ENCODE data around the gene ZNF335. TPM values are rescaled to one million over a fixed set of nuclear protein-coding genes. Genes with fewer than 3 reads are reported as not detected.

Gene ZNF335
- total and polyA plus RNA-seq, 2 of the 13 experiments (the other 11 are each of a cell fraction or from before 2014, with no cell fraction given), result 9.7 to 13.7 TPM

DNA sequence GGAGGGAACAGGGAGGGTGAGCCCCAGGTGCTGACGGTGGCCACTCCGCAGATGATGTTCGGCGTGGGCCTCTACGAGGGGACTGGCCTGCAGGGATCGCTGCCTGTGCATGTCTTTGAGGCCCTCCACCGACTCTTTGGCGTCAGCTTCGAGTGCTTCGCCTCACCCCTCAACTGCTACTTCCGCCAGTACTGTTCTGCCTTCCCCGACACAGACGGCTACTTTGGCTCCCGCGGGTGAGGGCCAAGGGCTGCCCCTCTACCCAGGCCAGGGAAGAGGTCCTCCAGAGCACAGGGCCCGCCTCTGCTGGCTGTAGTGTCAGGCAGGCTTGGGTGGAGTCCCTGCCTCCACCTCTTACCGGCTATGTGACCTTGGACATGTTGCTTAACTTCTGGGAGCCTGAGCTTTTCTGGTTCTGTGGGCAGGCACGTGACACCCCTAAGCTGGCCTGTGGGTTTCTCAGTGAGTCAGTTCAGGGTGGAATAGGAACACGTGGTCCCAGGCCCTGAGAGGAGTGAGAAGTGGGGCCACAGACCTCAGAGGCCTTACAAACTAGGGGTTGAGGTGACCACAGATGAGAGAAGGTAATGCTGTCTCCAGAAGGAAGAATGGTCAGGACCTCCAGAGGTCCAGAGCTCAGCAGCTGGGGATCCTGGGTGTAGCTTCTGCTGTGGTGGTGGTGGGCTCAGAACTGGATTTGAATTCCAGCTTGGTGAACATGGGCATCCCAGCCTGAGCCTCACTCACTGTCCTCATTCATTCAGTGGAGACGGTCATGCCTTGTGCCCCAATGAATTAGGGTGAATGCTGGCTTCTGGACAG is 25.6 kb downstream of the ZNF335 start (continued):
- TF ChIP-seq, protein P1, sequence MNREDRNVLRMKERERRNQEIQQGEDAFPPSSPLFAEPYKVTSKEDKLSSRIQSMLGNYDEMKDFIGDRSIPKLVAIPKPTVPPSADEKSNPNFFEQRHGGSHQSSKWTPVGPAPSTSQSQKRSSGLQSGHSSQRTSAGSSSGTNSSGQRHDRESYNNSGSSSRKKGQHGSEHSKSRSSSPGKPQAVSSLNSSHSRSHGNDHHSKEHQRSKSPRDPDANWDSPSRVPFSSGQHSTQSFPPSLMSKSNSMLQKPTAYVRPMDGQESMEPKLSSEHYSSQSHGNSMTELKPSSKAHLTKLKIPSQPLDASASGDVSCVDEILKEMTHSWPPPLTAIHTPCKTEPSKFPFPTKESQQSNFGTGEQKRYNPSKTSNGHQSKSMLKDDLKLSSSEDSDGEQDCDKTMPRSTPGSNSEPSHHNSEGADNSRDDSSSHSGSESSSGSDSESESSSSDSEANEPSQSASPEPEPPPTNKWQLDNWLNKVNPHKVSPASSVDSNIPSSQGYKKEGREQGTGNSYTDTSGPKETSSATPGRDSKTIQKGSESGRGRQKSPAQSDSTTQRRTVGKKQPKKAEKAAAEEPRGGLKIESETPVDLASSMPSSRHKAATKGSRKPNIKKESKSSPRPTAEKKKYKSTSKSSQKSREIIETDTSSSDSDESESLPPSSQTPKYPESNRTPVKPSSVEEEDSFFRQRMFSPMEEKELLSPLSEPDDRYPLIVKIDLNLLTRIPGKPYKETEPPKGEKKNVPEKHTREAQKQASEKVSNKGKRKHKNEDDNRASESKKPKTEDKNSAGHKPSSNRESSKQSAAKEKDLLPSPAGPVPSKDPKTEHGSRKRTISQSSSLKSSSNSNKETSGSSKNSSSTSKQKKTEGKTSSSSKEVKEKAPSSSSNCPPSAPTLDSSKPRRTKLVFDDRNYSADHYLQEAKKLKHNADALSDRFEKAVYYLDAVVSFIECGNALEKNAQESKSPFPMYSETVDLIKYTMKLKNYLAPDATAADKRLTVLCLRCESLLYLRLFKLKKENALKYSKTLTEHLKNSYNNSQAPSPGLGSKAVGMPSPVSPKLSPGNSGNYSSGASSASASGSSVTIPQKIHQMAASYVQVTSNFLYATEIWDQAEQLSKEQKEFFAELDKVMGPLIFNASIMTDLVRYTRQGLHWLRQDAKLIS (CRISPR knock-in tag; IDR thresholded peaks at IDR 0.05), result no peak
- TF ChIP-seq, protein P2, sequence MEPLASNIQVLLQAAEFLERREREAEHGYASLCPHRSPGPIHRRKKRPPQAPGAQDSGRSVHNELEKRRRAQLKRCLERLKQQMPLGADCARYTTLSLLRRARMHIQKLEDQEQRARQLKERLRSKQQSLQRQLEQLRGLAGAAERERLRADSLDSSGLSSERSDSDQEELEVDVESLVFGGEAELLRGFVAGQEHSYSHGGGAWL (CRISPR knock-in tag; IDR thresholded peaks at IDR 0.05), result peak; percentile 78
- peak; percentile 88 for TF ChIP-seq AGO2 (optimal IDR thresholded peaks at IDR 0.05; ENCODE audit: low read depth, low read length)
- TF ChIP-seq SMAD9 (CRISPR knock-in tag; IDR thresholded peaks at IDR 0.05), result 0 out of 2 replicates have a peak, but pooled peaks have one; percentile 52
- peak; percentile 52; the same call in 1 of the 2 replicates for TF ChIP-seq SIX1 (CRISPR knock-in tag; IDR thresholded peaks at IDR 0.05; ENCODE audit: borderline replicate concordance)
- TF ChIP-seq ZEB1 (IDR thresholded peaks at IDR 0.05; ENCODE audit: insufficient replicate concordance, low read depth), result no peak
- no peak for TF ChIP-seq PHB2 (IDR thresholded peaks at IDR 0.05; ENCODE audit: partially characterized antibody)
- TF ChIP-seq NFYB (CRISPR knock-in tag; IDR thresholded peaks at IDR 0.05), result no peak
- TF ChIP-seq, protein P3, sequence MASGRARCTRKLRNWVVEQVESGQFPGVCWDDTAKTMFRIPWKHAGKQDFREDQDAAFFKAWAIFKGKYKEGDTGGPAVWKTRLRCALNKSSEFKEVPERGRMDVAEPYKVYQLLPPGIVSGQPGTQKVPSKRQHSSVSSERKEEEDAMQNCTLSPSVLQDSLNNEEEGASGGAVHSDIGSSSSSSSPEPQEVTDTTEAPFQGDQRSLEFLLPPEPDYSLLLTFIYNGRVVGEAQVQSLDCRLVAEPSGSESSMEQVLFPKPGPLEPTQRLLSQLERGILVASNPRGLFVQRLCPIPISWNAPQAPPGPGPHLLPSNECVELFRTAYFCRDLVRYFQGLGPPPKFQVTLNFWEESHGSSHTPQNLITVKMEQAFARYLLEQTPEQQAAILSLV (CRISPR knock-in tag; IDR thresholded peaks at IDR 0.05; ENCODE audit: borderline replicate concordance), result peak; percentile 71; the same call in 1 of the 2 replicates
- TF ChIP-seq, protein P4, sequence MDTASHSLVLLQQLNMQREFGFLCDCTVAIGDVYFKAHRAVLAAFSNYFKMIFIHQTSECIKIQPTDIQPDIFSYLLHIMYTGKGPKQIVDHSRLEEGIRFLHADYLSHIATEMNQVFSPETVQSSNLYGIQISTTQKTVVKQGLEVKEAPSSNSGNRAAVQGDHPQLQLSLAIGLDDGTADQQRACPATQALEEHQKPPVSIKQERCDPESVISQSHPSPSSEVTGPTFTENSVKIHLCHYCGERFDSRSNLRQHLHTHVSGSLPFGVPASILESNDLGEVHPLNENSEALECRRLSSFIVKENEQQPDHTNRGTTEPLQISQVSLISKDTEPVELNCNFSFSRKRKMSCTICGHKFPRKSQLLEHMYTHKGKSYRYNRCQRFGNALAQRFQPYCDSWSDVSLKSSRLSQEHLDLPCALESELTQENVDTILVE (CRISPR knock-in tag; IDR thresholded peaks at IDR 0.05), result peak; percentile 95
- TF ChIP-seq, protein P5, sequence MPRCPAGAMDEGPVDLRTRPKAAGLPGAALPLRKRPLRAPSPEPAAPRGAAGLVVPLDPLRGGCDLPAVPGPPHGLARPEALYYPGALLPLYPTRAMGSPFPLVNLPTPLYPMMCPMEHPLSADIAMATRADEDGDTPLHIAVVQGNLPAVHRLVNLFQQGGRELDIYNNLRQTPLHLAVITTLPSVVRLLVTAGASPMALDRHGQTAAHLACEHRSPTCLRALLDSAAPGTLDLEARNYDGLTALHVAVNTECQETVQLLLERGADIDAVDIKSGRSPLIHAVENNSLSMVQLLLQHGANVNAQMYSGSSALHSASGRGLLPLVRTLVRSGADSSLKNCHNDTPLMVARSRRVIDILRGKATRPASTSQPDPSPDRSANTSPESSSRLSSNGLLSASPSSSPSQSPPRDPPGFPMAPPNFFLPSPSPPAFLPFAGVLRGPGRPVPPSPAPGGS (CRISPR knock-in tag; IDR thresholded peaks at IDR 0.05), result peak; percentile 97
- TF ChIP-seq PCBP1 (IDR thresholded peaks at IDR 0.05; ENCODE audit: borderline replicate concordance, low read depth, low read length), result no peak
- no peak for TF ChIP-seq EED (CRISPR knock-in tag; IDR thresholded peaks at IDR 0.05)
- TF ChIP-seq GTF2F1 (IDR thresholded peaks at IDR 0.05; ENCODE audit: low read length), result peak; percentile 62; the same call in 1 of the 2 replicates
- TF ChIP-seq XBP1 (CRISPR knock-in tag; IDR thresholded peaks at IDR 0.05), result peak; percentile 73; the same call in 1 of the 2 replicates
- TF ChIP-seq PHF21A (CRISPR knock-in tag; IDR thresholded peaks at IDR 0.05), result peak; percentile 95
- TF ChIP-seq SRF (IDR thresholded peaks at IDR 0.05; ENCODE audit: low read depth, low read length), result no peak
- TF ChIP-seq GTF3A (CRISPR knock-in tag; conservative IDR thresholded peaks at IDR 0.05), result 0 out of 2 replicates have a peak, but pooled peaks have one; percentile 61
- TF ChIP-seq RFXANK (CRISPR knock-in tag; IDR thresholded peaks at IDR 0.05), result no peak
- TF ChIP-seq, protein P6, sequence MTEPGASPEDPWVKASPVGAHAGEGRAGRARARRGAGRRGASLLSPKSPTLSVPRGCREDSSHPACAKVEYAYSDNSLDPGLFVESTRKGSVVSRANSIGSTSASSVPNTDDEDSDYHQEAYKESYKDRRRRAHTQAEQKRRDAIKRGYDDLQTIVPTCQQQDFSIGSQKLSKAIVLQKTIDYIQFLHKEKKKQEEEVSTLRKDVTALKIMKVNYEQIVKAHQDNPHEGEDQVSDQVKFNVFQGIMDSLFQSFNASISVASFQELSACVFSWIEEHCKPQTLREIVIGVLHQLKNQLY (CRISPR knock-in tag; IDR thresholded peaks at IDR 0.05), result peak; percentile 98
- TF ChIP-seq, protein P7, sequence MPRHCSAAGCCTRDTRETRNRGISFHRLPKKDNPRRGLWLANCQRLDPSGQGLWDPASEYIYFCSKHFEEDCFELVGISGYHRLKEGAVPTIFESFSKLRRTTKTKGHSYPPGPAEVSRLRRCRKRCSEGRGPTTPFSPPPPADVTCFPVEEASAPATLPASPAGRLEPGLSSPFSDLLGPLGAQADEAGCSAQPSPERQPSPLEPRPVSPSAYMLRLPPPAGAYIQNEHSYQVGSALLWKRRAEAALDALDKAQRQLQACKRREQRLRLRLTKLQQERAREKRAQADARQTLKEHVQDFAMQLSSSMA (CRISPR knock-in tag; IDR thresholded peaks at IDR 0.05), result peak; percentile 45

Data from HepG2 (cell line).